Measurements from ENCODE around the gene RNLS.

RNLS gene

GRCh38 chr10:88553116-88553752 lies 29.9 kb downstream of the RNLS start:
- TF ChIP-seq, protein P1, sequence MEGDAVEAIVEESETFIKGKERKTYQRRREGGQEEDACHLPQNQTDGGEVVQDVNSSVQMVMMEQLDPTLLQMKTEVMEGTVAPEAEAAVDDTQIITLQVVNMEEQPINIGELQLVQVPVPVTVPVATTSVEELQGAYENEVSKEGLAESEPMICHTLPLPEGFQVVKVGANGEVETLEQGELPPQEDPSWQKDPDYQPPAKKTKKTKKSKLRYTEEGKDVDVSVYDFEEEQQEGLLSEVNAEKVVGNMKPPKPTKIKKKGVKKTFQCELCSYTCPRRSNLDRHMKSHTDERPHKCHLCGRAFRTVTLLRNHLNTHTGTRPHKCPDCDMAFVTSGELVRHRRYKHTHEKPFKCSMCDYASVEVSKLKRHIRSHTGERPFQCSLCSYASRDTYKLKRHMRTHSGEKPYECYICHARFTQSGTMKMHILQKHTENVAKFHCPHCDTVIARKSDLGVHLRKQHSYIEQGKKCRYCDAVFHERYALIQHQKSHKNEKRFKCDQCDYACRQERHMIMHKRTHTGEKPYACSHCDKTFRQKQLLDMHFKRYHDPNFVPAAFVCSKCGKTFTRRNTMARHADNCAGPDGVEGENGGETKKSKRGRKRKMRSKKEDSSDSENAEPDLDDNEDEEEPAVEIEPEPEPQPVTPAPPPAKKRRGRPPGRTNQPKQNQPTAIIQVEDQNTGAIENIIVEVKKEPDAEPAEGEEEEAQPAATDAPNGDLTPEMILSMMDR (IDR thresholded peaks at IDR 0.05; ENCODE audit: low read depth, low read length), result peak; percentile 68

GRCh38 chr10:88551246-88551645 lies 31.9 kb downstream of the RNLS start:
- TF ChIP-seq, protein P1 (IDR thresholded peaks at IDR 0.05; ENCODE audit: low read depth, low read length), result no peak
- no peak overlapping the region for H3K4me3 ChIP-seq (ENCODE audit: low read depth, low read length)

More at GRCh38 chr10:88553116-88553752, 29.9 kb downstream of the RNLS start:
- H3K4me3 ChIP-seq (ENCODE audit: low read depth, low read length), result no peak overlapping the region

- TF ChIP-seq, protein P1 (IDR thresholded peaks at IDR 0.05; ENCODE audit: low read depth, low read length), result no peak
- no peak overlapping the region for H3K4me3 ChIP-seq (ENCODE audit: low read depth, low read length)
Measured at GRCh38 chr10:88546497-88546896, 36.6 kb downstream of the RNLS start.

DNA sequence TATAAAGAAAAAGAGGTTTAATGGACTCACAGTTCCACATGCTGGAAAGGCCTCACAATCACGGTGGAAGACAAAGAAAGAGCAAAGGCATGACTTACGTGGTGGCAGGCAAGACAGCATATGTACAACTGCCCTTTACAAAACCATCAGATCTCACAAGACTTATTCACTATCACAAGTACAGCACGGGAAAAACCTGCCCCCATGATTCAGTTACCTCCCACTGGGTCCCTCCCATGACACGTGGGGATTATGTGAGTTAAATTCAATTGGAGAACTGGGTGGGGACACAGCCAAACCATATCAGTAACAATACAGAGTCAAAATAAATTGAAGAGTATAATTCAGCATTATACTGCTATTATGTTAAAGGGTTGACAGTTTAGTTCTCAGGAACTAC lies 37.8 kb downstream of the RNLS start:
- H3K4me3 ChIP-seq (ENCODE audit: low read depth, low read length), result no peak overlapping the region
- TF ChIP-seq, protein P1 (IDR thresholded peaks at IDR 0.05; ENCODE audit: low read depth, low read length), result no peak

DNA sequence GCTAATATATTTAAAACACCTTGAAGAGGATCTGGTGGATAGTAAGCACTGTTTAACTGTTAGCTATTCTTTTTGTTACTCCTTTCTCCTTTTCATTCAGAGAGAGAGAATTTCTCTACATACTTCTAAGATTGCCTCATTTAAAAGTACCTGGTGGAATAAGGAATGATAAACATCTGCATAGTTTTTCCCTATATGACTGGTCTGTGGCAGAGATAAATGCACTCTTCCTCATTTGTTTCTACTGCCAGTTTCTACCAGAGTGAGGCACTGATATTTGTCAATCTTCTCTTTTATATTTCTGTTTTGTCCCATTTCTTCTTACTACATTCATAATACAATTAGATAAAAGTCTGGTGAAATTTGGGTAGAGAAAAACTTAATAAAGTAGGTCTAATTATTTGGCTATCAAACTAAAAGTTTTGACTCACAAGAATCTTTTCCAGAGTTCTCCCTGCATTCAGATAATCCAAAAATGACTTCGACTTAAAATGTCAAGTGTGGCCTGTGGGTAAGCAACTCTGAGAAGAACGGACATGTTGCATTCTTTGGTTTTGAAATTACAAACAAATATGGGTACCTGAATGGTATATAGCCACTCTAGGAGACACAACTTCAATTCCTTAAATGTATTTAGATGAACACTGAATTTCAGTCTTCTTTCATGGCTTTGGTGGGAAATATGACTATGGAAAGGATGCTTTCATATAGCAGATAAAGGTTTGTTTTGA lies 38.8 kb downstream of the RNLS start:
- H3K4me3 ChIP-seq (ENCODE audit: low read depth, low read length), result no peak overlapping the region
- TF ChIP-seq, protein P1 (IDR thresholded peaks at IDR 0.05; ENCODE audit: low read depth, low read length), result no peak

- no peak overlapping the region for H3K4me3 ChIP-seq (ENCODE audit: low read depth, low read length)
- TF ChIP-seq, protein P1 (IDR thresholded peaks at IDR 0.05; ENCODE audit: low read depth, low read length), result no peak
Measured at GRCh38 chr10:88542522-88542921, 40.6 kb downstream of the RNLS start.

DNA sequence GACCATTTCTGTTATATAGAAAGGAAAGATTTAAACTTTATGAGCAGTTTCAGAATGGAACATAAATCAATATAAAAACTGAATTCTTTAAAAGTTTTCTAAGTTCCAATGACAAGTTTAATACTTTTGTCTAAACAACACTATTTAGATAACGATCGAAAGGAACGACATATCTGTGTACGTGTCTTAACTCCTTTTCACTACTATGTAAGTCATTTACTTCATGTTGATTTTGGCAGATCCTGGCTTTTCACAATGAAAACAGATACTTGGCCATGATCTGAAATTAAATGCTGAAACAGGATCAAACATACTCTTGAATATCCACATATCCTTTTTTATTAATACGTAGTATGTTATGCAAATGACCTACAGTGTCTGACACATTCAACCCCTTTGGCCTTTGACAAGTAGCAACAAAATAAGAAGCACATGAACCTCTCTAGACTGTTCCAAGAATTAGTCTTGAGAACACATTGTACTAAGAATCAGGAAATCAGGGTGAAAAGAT lies 41.9 kb downstream of the RNLS start:
- H3K4me3 ChIP-seq (ENCODE audit: low read depth, low read length), result no peak overlapping the region
- TF ChIP-seq, protein P1 (IDR thresholded peaks at IDR 0.05; ENCODE audit: low read depth, low read length), result no peak

Data from WI38 (cell line).